Measurements from ENCODE around the gene FRRS1.

Gene FRRS1

DNA sequence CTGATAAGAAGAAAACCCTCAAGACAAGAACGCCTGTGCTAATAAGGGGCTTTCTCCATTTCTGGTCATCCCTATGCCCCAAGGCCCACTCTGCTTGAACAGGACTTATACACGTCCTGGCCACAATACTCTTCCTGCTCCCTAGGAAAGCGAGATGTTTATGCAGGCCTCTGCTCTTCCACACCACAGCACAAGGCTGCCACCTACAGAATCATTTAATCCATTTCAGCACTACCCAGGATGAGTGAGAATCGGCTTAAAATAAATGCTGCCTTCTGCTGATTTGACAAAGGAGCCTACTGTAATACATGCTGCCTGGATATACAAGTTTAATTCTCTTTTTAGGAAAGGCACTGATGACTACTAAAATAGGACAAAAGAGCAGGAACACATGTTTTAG lies 29.4 kb downstream of the FRRS1 start:
- TF ChIP-seq, protein P1, sequence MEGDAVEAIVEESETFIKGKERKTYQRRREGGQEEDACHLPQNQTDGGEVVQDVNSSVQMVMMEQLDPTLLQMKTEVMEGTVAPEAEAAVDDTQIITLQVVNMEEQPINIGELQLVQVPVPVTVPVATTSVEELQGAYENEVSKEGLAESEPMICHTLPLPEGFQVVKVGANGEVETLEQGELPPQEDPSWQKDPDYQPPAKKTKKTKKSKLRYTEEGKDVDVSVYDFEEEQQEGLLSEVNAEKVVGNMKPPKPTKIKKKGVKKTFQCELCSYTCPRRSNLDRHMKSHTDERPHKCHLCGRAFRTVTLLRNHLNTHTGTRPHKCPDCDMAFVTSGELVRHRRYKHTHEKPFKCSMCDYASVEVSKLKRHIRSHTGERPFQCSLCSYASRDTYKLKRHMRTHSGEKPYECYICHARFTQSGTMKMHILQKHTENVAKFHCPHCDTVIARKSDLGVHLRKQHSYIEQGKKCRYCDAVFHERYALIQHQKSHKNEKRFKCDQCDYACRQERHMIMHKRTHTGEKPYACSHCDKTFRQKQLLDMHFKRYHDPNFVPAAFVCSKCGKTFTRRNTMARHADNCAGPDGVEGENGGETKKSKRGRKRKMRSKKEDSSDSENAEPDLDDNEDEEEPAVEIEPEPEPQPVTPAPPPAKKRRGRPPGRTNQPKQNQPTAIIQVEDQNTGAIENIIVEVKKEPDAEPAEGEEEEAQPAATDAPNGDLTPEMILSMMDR (IDR thresholded peaks at IDR 0.05; ENCODE audit: low read depth, low read length) = peak; percentile 10
- TF ChIP-seq, protein P2, sequence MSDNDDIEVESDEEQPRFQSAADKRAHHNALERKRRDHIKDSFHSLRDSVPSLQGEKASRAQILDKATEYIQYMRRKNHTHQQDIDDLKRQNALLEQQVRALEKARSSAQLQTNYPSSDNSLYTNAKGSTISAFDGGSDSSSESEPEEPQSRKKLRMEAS (IDR thresholded peaks at IDR 0.05; ENCODE audit: low read depth, low read length) = no peak
- H3K4me3 ChIP-seq (ENCODE audit: low read depth, low read length) = no peak overlapping the region
- peak; percentile 49 for DNase-seq (ENCODE audit: low read depth)

DNA sequence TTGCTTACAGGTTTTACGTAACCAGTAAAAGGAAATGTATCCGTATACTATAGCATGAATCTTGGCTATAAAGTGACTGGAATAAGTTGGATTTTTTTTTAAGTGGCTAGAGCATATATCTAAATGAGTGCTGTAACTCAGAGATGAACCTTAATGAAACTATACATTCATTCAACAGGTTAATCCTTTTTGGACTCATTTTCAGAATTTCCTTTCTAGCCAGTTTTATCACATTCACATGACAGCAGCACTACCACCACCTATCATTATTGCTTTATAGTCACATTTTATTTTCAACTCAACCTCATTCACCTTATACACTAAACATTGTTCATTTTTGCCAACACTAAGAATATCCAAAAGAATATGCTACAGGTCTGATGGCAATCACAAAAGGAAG lies 30.6 kb downstream of the FRRS1 start:
- no peak overlapping the region for H3K4me3 ChIP-seq (ENCODE audit: low read depth, low read length)
- no peak for DNase-seq (ENCODE audit: low read depth)
- TF ChIP-seq, protein P2 (IDR thresholded peaks at IDR 0.05; ENCODE audit: low read depth, low read length) = no peak
- TF ChIP-seq, protein P1 (IDR thresholded peaks at IDR 0.05; ENCODE audit: low read depth, low read length) = no peak
- TF ChIP-seq POLR2A (IDR thresholded peaks at IDR 0.05; ENCODE audit: extremely low read depth, insufficient read length) = no peak
- TF ChIP-seq MYC (IDR thresholded peaks at IDR 0.05; ENCODE audit: low read depth, low read length) = no peak

DNA sequence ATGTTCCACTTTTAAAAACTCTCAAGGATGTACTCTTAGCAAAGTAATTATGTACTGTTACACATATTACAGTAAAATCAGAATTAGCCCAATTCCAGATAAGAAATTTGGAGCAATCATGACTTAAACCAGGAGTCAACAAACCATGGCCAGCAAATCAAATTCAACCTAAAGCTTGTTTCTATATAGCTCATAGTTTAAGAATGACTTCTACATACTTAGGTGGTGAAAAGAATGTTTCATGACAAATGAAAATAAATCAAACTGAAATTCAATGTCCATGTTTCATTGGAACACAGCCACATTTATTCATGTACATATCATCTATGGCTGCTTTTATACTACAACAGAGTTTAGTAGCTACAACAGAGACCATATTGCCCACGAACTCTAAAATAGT lies 35.1 kb downstream of the FRRS1 start:
- no peak overlapping the region for H3K4me3 ChIP-seq (ENCODE audit: low read depth, low read length)
- DNase-seq (ENCODE audit: low read depth) = no peak
- TF ChIP-seq, protein P1 (IDR thresholded peaks at IDR 0.05; ENCODE audit: low read depth, low read length) = no peak
- TF ChIP-seq, protein P2 (IDR thresholded peaks at IDR 0.05; ENCODE audit: low read depth, low read length) = no peak

DNA sequence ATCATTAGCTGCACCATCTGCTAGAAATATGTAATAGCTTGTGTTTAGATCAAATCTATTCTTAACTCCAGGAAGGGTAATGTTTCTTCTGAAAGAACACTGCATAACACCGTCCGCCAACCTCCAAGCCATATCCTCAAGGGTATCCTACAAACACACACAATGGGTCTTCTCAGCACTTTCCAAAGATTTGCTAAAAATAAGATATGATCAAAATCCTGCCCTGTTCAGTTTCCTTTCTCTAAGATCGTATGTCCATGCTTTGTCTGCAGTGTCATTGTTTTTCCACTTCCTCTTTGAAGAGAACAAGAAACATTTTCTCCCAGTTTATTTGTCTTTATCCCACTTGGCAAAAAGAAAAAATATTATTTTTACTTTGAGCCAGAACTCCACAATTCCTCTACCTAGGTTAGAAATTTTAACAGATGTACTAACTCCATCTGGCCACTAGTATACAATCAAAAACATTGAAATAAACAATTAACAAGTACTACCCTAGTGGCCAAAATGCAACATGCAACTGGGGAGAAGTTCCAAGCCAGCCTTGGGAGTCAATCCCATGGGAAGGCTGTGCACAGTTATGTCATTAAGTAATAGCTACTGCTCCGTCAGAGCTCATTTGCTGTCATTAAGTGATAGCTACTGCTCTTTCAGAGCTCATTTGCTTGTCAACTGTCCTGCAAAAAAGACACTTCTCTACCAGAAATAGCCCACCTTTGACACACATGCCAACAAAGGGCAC lies 37.8 kb downstream of the FRRS1 start:
- TF ChIP-seq, protein P2 (IDR thresholded peaks at IDR 0.05; ENCODE audit: low read depth, low read length) = no peak
- TF ChIP-seq, protein P1 (IDR thresholded peaks at IDR 0.05; ENCODE audit: low read depth, low read length) = peak; percentile 16
- no peak for TF ChIP-seq POLR2A (IDR thresholded peaks at IDR 0.05; ENCODE audit: extremely low read depth, insufficient read length)
- TF ChIP-seq MYC (IDR thresholded peaks at IDR 0.05; ENCODE audit: low read depth, low read length) = no peak
- H3K4me3 ChIP-seq (ENCODE audit: low read depth, low read length) = no peak overlapping the region
- DNase-seq (ENCODE audit: low read depth) = peak; percentile 37

DNA sequence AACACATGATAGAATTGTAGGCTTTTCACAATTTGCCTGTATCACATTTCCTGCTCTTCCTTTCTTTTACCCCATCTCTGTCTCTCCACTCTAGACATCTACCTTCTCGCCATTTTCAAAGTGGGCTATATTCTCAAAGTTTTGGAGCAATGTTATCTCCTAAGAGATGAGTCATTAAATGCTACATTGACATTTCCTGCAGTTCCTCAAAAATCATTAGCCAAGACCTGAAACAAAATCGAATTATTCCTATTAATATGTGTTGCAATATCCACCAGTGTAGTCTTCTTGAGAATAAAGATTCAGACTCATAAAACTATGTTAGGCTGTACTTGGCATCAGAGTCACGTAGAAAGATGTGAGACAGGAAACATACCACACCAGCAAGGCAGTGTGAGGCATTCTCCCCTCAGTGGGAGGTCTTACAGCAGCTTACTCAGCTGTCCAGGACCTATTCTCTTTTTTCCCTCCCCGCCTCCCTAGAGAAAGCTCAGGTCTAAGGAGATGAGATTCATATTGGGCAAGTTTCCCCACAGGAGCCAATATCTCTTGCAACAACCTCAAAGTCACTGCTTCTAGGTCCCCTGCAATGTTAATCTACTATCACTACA lies 38.8 kb downstream of the FRRS1 start:
- no peak overlapping the region for H3K4me3 ChIP-seq (ENCODE audit: low read depth, low read length)

More for the DNA sequence above, 38.8 kb downstream of the FRRS1 start:
- peak; percentile 29 for DNase-seq (ENCODE audit: low read depth)
- TF ChIP-seq POLR2A (IDR thresholded peaks at IDR 0.05; ENCODE audit: extremely low read depth, insufficient read length) (no peak), MYC (IDR thresholded peaks at IDR 0.05; ENCODE audit: low read depth, low read length) (no peak)
- TF ChIP-seq, protein P2 (IDR thresholded peaks at IDR 0.05; ENCODE audit: low read depth, low read length) = no peak
- TF ChIP-seq, protein P1 (IDR thresholded peaks at IDR 0.05; ENCODE audit: low read depth, low read length) = no peak
